Panc1 (cell line): ENCODE results near the gene FBLN1. TPM values are rescaled to one million over a fixed set of nuclear protein-coding genes. Genes with fewer than 3 reads are reported as not detected.

ENCODE experiments used
- ATAC-seq: fragments of 200-7000 bp; cut with Tn5 transposase; 2 replicates; pipeline ENCODE4 v1.9.1; 2020; ENCODE audit warnings: mild to moderate bottlenecking, moderate library complexity
- BruUV-seq: library from RNA; stranded (reverse); fragments of 400-500 nt; replicated peaks from 2 replicates; lab custom pipeline; 2021; lab: Mats Ljungman, UMichigan
- CTCF ChIA-PET: fragments of 300-600 bp; sonication (Branson Sonifier 250); formaldehyde crosslinking; loops from one replicate; lab custom pipeline; 2022; ENCODE audit warnings: antibody characterized with exemption; lab: Charles Lee
- POLR2A ChIA-PET: fragments of 300-600 bp; sonication (Branson Sonifier 250); formaldehyde crosslinking; loops from one replicate; lab custom pipeline; 2022; ENCODE audit warnings: antibody characterized with exemption; lab: Charles Lee
- DNase-seq: peaks from one replicate; pipeline ENCODE4 v3.0.0-alpha.2; 2010; ENCODE audit warnings: low read depth, low spot score
- H3K27ac ChIP-seq: 2 replicates; pipeline ENCODE4 v1.5.1; 2011; ENCODE audit warnings: mild to moderate bottlenecking, low read length, inconsistent platforms
- H3K27me3 ChIP-seq: fragments of 200-500 bp; sonication (Bioruptor generic); 2 replicates; pipeline ENCODE4 v1.6.0; 2014; ENCODE audit warnings: low read length, inconsistent platforms; ENCODE audit not compliant: control insufficient read depth, insufficient read depth
- H3K36me3 ChIP-seq: fragments of 200-500 bp; sonication (Bioruptor generic); 2 replicates; pipeline ENCODE4 v1.5.1; 2014; ENCODE audit warnings: inconsistent platforms, mild to moderate bottlenecking, low read length, moderate library complexity; ENCODE audit not compliant: control insufficient read depth, insufficient read depth
- H3K4me1 ChIP-seq: 2 replicates; pipeline ENCODE4 v1.5.1; 2011; ENCODE audit warnings: inconsistent platforms, mild to moderate bottlenecking, low read length, moderate library complexity; ENCODE audit not compliant: control insufficient read depth, insufficient read depth
- H3K4me3 ChIP-seq, 2 experiments: 2 replicates each; pipeline ENCODE4 v1.5.1; 2011 to 2012; ENCODE audit warnings: low read depth in 2 of 2, low read length in 2 of 2, mild to moderate bottlenecking in 2 of 2, inconsistent platforms in 1 of 2, moderate library complexity in 1 of 2
- H3K9me3 ChIP-seq: fragments of 200-500 bp; sonication (Bioruptor generic); 2 replicates; pipeline ENCODE4 v1.5.1; 2014; ENCODE audit warnings: low read depth, mild to moderate bottlenecking, inconsistent platforms, low read length, moderate library complexity; ENCODE audit not compliant: control insufficient read depth, insufficient read depth
- POLR2AphosphoS5 ChIP-seq: IDR thresholded peaks from 2 replicates; pipeline ENCODE4 v1.6.1; 2012; ENCODE audit warnings: mild to moderate bottlenecking, low read depth, low read length, moderate library complexity
- SIN3A ChIP-seq: IDR thresholded peaks from 2 replicates; pipeline ENCODE4 v1.6.1; 2012; ENCODE audit warnings: low read depth, mild to moderate bottlenecking, low read length, moderate library complexity, borderline replicate concordance; ENCODE audit not compliant: insufficient read depth
- TCF7L2 ChIP-seq: IDR thresholded peaks from 2 replicates; pipeline ENCODE4 v1.6.1; 2011; ENCODE audit warnings: mild to moderate bottlenecking, low read depth, low read length, inconsistent platforms
- in situ Hi-C: cut with HindIII; loops from 2 replicates; pipeline ENCODE4 v1.10.0; 2016; ENCODE audit warnings: low sequenced_read_pairs, low pct_unique_long_range_greater_than_20kb
- intact Hi-C: fragments of 100-400 bp; cut with micrococcal nuclease; formaldehyde crosslinking; loops from one replicate; pipeline ENCODE4 v1.10.0; 2022; ENCODE audit not compliant: unreplicated experiment
- total RNA-seq: library from RNA; stranded (reverse); gene quantifications from one replicate; pipeline ENCODE4 v1.2.1, GENCODE V29; 2021; ENCODE audit not compliant: unreplicated experiment
- TF ChIP-seq, protein P1 (sequence below), 2 experiments: IDR thresholded peaks; 2 replicates each; pipeline ENCODE4 v1.6.1; 2011 to 2012; ENCODE audit warnings: low read depth in 2 of 2, control low read depth in 1 of 2, low read length in 1 of 2, mild to moderate bottlenecking in 1 of 2, moderate library complexity in 1 of 2; ENCODE audit not compliant: insufficient read depth in 1 of 2
- TF ChIP-seq, protein P2 (sequence below): fragments of 450-650 bp; IDR thresholded peaks from 2 replicates; pipeline ENCODE4 v1.5.1; 2017; ENCODE audit warnings: mild to moderate bottlenecking

FBLN1 gene
- total RNA-seq, 1 experiment from 2014 or later: 143 TPM

DNA sequence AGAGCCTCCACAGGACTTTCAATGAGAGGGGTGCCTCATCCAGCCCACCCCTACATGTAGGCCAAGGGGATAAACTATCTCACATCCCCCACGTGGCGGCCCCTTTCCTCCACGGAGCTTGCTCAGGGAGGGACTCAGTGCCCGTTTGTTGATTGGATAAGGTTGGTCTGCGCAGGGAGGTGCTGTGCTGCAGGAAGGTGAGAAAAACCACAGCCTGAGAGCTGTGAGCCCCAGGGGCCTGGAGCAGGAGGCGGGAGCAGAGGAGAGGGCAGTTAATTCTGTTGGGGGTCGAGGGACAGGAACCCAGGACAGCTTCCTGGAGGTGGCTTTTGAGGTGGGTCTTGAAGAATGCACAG lies 137.0 kb downstream of the FBLN1 start:
- no peak for ATAC-seq

DNA sequence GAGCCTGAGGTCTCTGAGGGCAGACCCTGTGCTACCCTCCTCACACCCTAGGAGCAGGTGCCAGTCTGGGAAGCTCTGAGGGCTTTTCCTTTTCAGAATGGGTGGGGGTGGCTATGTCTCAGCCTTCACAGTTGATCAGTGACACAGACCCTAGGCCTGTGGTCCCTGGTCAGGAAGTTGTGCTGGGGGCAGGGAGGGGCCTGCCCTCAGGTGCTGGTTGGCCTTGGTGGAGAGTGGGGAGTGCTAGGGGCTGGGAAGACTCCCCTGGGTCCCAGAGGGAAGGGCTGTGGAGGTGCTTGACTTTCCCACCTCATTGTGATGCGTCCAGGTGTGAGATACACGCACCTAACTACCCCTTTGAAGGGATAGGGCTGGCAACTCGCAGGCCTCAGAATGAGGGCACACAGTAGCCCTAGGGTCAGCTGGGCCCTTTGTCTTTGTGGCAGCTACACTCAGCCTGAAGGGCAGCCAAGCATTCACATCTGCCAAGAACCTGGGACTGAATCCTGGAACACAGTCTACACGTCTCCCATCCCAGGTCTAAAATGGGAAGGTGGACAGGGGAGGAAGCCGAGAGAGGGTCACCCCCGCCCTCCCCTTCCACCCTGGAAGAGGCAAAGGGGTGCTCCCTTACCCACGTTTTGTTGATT lies 137.7 kb downstream of the FBLN1 start:
- H3K4me1 ChIP-seq: no peaks in the 10 kb centered on the region
- TF ChIP-seq POLR2AphosphoS5 (no peak), SIN3A (no peak), TCF7L2 (no peak)
- TF ChIP-seq, protein P1, sequence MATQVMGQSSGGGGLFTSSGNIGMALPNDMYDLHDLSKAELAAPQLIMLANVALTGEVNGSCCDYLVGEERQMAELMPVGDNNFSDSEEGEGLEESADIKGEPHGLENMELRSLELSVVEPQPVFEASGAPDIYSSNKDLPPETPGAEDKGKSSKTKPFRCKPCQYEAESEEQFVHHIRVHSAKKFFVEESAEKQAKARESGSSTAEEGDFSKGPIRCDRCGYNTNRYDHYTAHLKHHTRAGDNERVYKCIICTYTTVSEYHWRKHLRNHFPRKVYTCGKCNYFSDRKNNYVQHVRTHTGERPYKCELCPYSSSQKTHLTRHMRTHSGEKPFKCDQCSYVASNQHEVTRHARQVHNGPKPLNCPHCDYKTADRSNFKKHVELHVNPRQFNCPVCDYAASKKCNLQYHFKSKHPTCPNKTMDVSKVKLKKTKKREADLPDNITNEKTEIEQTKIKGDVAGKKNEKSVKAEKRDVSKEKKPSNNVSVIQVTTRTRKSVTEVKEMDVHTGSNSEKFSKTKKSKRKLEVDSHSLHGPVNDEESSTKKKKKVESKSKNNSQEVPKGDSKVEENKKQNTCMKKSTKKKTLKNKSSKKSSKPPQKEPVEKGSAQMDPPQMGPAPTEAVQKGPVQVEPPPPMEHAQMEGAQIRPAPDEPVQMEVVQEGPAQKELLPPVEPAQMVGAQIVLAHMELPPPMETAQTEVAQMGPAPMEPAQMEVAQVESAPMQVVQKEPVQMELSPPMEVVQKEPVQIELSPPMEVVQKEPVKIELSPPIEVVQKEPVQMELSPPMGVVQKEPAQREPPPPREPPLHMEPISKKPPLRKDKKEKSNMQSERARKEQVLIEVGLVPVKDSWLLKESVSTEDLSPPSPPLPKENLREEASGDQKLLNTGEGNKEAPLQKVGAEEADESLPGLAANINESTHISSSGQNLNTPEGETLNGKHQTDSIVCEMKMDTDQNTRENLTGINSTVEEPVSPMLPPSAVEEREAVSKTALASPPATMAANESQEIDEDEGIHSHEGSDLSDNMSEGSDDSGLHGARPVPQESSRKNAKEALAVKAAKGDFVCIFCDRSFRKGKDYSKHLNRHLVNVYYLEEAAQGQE (IDR thresholded peaks at IDR 0.05; ENCODE audit: insufficient read depth in 1 of 2, low read depth in 2 of 2, low read length in 1 of 2): no peak
- TF ChIP-seq, protein P2, sequence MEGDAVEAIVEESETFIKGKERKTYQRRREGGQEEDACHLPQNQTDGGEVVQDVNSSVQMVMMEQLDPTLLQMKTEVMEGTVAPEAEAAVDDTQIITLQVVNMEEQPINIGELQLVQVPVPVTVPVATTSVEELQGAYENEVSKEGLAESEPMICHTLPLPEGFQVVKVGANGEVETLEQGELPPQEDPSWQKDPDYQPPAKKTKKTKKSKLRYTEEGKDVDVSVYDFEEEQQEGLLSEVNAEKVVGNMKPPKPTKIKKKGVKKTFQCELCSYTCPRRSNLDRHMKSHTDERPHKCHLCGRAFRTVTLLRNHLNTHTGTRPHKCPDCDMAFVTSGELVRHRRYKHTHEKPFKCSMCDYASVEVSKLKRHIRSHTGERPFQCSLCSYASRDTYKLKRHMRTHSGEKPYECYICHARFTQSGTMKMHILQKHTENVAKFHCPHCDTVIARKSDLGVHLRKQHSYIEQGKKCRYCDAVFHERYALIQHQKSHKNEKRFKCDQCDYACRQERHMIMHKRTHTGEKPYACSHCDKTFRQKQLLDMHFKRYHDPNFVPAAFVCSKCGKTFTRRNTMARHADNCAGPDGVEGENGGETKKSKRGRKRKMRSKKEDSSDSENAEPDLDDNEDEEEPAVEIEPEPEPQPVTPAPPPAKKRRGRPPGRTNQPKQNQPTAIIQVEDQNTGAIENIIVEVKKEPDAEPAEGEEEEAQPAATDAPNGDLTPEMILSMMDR: no peak
- POLR2A ChIA-PET: no interaction called here
- no peaks in the 10 kb centered on the region for H3K36me3 ChIP-seq
- in situ Hi-C loops (no loop called here), intact Hi-C loops (no loop called here)
- CTCF ChIA-PET: no interaction called here
- H3K9me3 ChIP-seq: no peaks in the 10 kb centered on the region
- BruUV-seq: no TSS peak
- no peaks in the 10 kb centered on the region for H3K27me3 ChIP-seq
- no peak overlapping the region for H3K4me3 ChIP-seq
- no peak overlapping the region for H3K27ac ChIP-seq
- DNase-seq: no peak
- ATAC-seq: no peak; the same call in 1 of the 2 replicates

More for the DNA sequence above, 137.0 kb downstream of the FBLN1 start:
- BruUV-seq: no TSS peak
- POLR2A ChIA-PET: no interaction called here
- no peak overlapping the region for H3K27ac ChIP-seq
- H3K9me3 ChIP-seq: no peaks in the 10 kb centered on the region
- CTCF ChIA-PET: no interaction called here
- TF ChIP-seq TCF7L2: no peak
- no peak for TF ChIP-seq SIN3A
- TF ChIP-seq, protein P1 (IDR thresholded peaks at IDR 0.05; ENCODE audit: insufficient read depth in 1 of 2, low read depth in 2 of 2, low read length in 1 of 2): no peak
- TF ChIP-seq, protein P2: no peak
- TF ChIP-seq POLR2AphosphoS5: no peak
- intact Hi-C loops (no loop called here), in situ Hi-C loops (no loop called here)
- no peaks in the 10 kb centered on the region for H3K4me1 ChIP-seq
- no peaks in the 10 kb centered on the region for H3K27me3 ChIP-seq
- H3K4me3 ChIP-seq: no peak overlapping the region
- no peak for DNase-seq
- H3K36me3 ChIP-seq: no peaks in the 10 kb centered on the region
